Measurements from ENCODE around the gene LGALS3BP. TPM values are rescaled to one million over a fixed set of nuclear protein-coding genes. Genes with fewer than 3 reads are reported as not detected.

LGALS3BP gene
- total RNA-seq, 2 donors from 2014 or later: 123 to 213 TPM

- Histone ChIP-seq H3K9me3 (no peaks in the 10 kb centered on the region), H3K4me3 (no peak overlapping the region), H3K4me1 (peaks cover 4% of the 10 kb centered on the region), H3K27me3 (no peaks in the 10 kb centered on the region), H3K36me3 (replicated peaks in 1 of 2; ENCODE audit: insufficient read depth in 1 of 2, low read depth in 2 of 2) (no peaks in the 10 kb centered on the region), H3K27ac (no peak overlapping the region)
- DNase-seq: no peak
- TF ChIP-seq POLR2A (IDR thresholded peaks at IDR 0.05): no peak
- TF ChIP-seq CTCF (IDR thresholded peaks at IDR 0.05): no peak
- 92% methylated on average over 6 to 12 of the region's 12 CpGs for WGBS, 2 donors
- intact Hi-C loops (cut with DNase I): no loop called here
- no peak for ATAC-seq
Measured at GRCh38 chr17:78959803-78960202, 19.9 kb downstream of the LGALS3BP start.

- ATAC-seq: no peak
Measured at GRCh38 chr17:78958641-78959127, 21.0 kb downstream of the LGALS3BP start.

GRCh38 chr17:78957128-78957527, 22.6 kb downstream of the LGALS3BP start:
- Histone ChIP-seq H3K27me3 (no peaks in the 10 kb centered on the region), H3K36me3 (replicated peaks in 1 of 2; ENCODE audit: insufficient read depth in 1 of 2, low read depth in 2 of 2) (no peaks in the 10 kb centered on the region), H3K4me3 (no peak overlapping the region), H3K27ac (peak overlapping the region in 2 of 4 donors; percentile 32 to 39), H3K4me1 (peaks cover 4% of the 10 kb centered on the region), H3K9me3 (no peaks in the 10 kb centered on the region)
- WGBS, 2 donors: 51 to 52% methylated on average over 8 to 12 of the region's 12 CpGs
- DNase-seq (peak; percentile 50 to 76 (median 68)), ATAC-seq (peak; percentile 63)
- intact Hi-C loops (cut with DNase I): no loop called here
- TF ChIP-seq CTCF (IDR thresholded peaks at IDR 0.05) (no peak), POLR2A (IDR thresholded peaks at IDR 0.05) (no peak)

More at GRCh38 chr17:78958641-78959127, 21.0 kb downstream of the LGALS3BP start:
- Histone ChIP-seq H3K4me1 (peaks cover 4% of the 10 kb centered on the region), H3K4me3 (no peak overlapping the region), H3K27ac (no peak overlapping the region), H3K27me3 (no peaks in the 10 kb centered on the region), H3K9me3 (no peaks in the 10 kb centered on the region), H3K36me3 (replicated peaks in 1 of 2; ENCODE audit: insufficient read depth in 1 of 2, low read depth in 2 of 2) (no peaks in the 10 kb centered on the region)
- TF ChIP-seq CTCF (IDR thresholded peaks at IDR 0.05): no peak
- TF ChIP-seq POLR2A (IDR thresholded peaks at IDR 0.05): no peak
- DNase-seq: no peak
- intact Hi-C loops (cut with DNase I): no loop called here
- 69 to 77% methylated on average over 7 of the region's 7 CpGs for WGBS, 2 donors

- WGBS, 2 donors: 81 to 83% methylated on average over 11 of the region's 11 CpGs
- no peaks in the 10 kb centered on the region for H3K36me3 ChIP-seq (replicated peaks in 1 of 2; ENCODE audit: insufficient read depth in 1 of 2, low read depth in 2 of 2)
- no peak for DNase-seq
- peaks cover 4% of the 10 kb centered on the region for H3K4me1 ChIP-seq
- TF ChIP-seq POLR2A (IDR thresholded peaks at IDR 0.05): no peak
- no peak for TF ChIP-seq CTCF (IDR thresholded peaks at IDR 0.05)
- no peak overlapping the region for H3K4me3 ChIP-seq
- H3K27me3 ChIP-seq: no peaks in the 10 kb centered on the region
- peak overlapping the region in 2 of 4 donors; percentile 32 to 39 for H3K27ac ChIP-seq
- no peaks in the 10 kb centered on the region for H3K9me3 ChIP-seq
- ATAC-seq: no peak
- intact Hi-C loops (cut with DNase I): no loop called here
Measured at GRCh38 chr17:78956254-78956653, 23.5 kb downstream of the LGALS3BP start.

- Histone ChIP-seq H3K4me1 (peaks cover 4% of the 10 kb centered on the region), H3K9me3 (no peaks in the 10 kb centered on the region), H3K27ac (no peak overlapping the region), H3K36me3 (replicated peaks in 1 of 2; ENCODE audit: insufficient read depth in 1 of 2, low read depth in 2 of 2) (no peaks in the 10 kb centered on the region), H3K4me3 (no peak overlapping the region), H3K27me3 (no peaks in the 10 kb centered on the region)
- WGBS, 2 donors: 84 to 100% methylated on average over 1 to 14 of the region's 14 CpGs
- DNase-seq (no peak), ATAC-seq (no peak)
- TF ChIP-seq CTCF (IDR thresholded peaks at IDR 0.05) (no peak), POLR2A (IDR thresholded peaks at IDR 0.05) (no peak)
- intact Hi-C loops (cut with DNase I): no loop called here
Measured at GRCh38 chr17:78954684-78955083, 25.0 kb downstream of the LGALS3BP start.

Measured in body of pancreas (tissue), 4 donors.